Upper lobe of left lung (tissue), 6 donors: Measurements from ENCODE around the gene APOA4. TPM values are rescaled to one million over a fixed set of nuclear protein-coding genes. Genes with fewer than 3 reads are reported as not detected.

Experiments used
- ATAC-seq, 2 donors: fragments of 200-7000 bp; cut with Tn5 transposase; one replicate each; pipeline ENCODE4 v1.9.1; 2022; ENCODE audit warnings: mild to moderate bottlenecking in 2 of 2, moderate library complexity in 2 of 2; ENCODE audit not compliant: low FRiP score in 2 of 2
- DNase-seq, 2 donors: peaks; one replicate each; pipeline ENCODE4 v3.0.0-alpha.2; 2019 to 2020
- H3K27ac ChIP-seq, 4 donors: fragments of 200-600 bp; sonication (generic); one replicate each; pipeline ENCODE4 v1.5.1; 2016 to 2019
- H3K27me3 ChIP-seq, 4 donors: fragments of 200-600 bp; sonication (generic); one replicate each; pipeline ENCODE4 v1.5.1; 2017 to 2019
- H3K36me3 ChIP-seq, 4 donors: fragments of 200-600 bp; sonication (generic); one replicate each; pipeline ENCODE4 v1.5.1; 2016 to 2019
- H3K4me1 ChIP-seq, 4 donors: fragments of 200-600 bp; sonication (generic); one replicate each; pipeline ENCODE4 v1.5.1; 2018 to 2019
- H3K4me3 ChIP-seq, 4 donors: fragments of 200-600 bp; sonication (generic); one replicate each; pipeline ENCODE4 v1.5.1; 2017 to 2019; ENCODE audit warnings: mild to moderate bottlenecking in 2 of 4, moderate library complexity in 1 of 4
- H3K9me3 ChIP-seq, 4 donors: fragments of 200-600 bp; sonication (generic); one replicate each; pipeline ENCODE4 v1.5.1; 2018 to 2019
- EP300 ChIP-seq, 4 donors: sonication (generic); formaldehyde crosslinking; IDR thresholded peaks; one replicate each; pipeline ENCODE4 v1.5.1; 2017; ENCODE audit warnings: antibody characterized with exemption in 4 of 4, control low read depth in 2 of 4
- POLR2A ChIP-seq, 4 donors: fragments of 450-650 bp; IDR thresholded peaks; one replicate each; pipeline ENCODE4 v1.5.1; 2016 to 2017; ENCODE audit warnings: antibody characterized with exemption in 4 of 4, mild to moderate bottlenecking in 2 of 4
- POLR2AphosphoS5 ChIP-seq, 2 donors: sonication (generic); formaldehyde crosslinking; IDR thresholded peaks; one replicate each; pipeline ENCODE4 v1.5.1; 2017; ENCODE audit warnings: antibody characterized with exemption in 2 of 2
- WGBS, 2 donors: methylation state at CpG; one replicate each; pipeline ENCODE4 v1.1.5; 2017 to 2018; 5-methylcytosine and 5-hydroxymethylcytosine counted together
- total RNA-seq, 6 donors: library from RNA; depleted of rRNA in 4 of 6; stranded (reverse); fragments of >200 nt in 4 of 6; gene quantifications; one replicate each; pipeline versions ENCODE4 v1.1.0 to v1.2.1, GENCODE V29; 2016 to 2021
- TF ChIP-seq, protein P1 (sequence below), 6 experiments: fragments of 450-650 bp in 4 of 6; fragments of 200-600 bp in 2 of 6; sonication (generic) in 2 of 6; IDR thresholded peaks; one replicate each; pipeline ENCODE4 v1.5.1; 2016 to 2019; ENCODE audit warnings: antibody characterized with exemption in 6 of 6
- donor health status: DM: no; HTN: no; CAD: no; lungs with moderate emphysema.
- donor health status: DM: no; HTN: yes; CAD: no; lungs with severe emphysema.

The APOA4 gene
- total RNA-seq, 6 donors from 2014 or later = not detected

GRCh38 chr11:116786966-116787365 is 36.1 kb downstream of the APOA4 start:
- DNase-seq = no peak
- peak overlapping the region in 2 of 4 donors; percentile 92 to 95 for H3K27ac ChIP-seq
- 65 to 68% methylated on average over 5 of the region's 5 CpGs for WGBS, 2 donors

GRCh38 chr11:116786326-116786725 is 36.8 kb downstream of the APOA4 start:
- DNase-seq (no peak), ATAC-seq (no peak)
- Histone ChIP-seq H3K4me1 (peaks cover 12 to 34% (median 20%) of the 10 kb centered on the region in 4 donors), H3K4me3 (no peak overlapping the region), H3K36me3 (peaks cover 34 to 55% (median 49%) of the 10 kb centered on the region in 4 donors), H3K9me3 (no peaks in the 10 kb centered on the region), H3K27me3 (no peaks in the 10 kb centered on the region), H3K27ac (no peak overlapping the region)
- 88 to 100% methylated on average over 2 of the region's 2 CpGs for WGBS, 2 donors
- TF ChIP-seq, protein P1, sequence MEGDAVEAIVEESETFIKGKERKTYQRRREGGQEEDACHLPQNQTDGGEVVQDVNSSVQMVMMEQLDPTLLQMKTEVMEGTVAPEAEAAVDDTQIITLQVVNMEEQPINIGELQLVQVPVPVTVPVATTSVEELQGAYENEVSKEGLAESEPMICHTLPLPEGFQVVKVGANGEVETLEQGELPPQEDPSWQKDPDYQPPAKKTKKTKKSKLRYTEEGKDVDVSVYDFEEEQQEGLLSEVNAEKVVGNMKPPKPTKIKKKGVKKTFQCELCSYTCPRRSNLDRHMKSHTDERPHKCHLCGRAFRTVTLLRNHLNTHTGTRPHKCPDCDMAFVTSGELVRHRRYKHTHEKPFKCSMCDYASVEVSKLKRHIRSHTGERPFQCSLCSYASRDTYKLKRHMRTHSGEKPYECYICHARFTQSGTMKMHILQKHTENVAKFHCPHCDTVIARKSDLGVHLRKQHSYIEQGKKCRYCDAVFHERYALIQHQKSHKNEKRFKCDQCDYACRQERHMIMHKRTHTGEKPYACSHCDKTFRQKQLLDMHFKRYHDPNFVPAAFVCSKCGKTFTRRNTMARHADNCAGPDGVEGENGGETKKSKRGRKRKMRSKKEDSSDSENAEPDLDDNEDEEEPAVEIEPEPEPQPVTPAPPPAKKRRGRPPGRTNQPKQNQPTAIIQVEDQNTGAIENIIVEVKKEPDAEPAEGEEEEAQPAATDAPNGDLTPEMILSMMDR (IDR thresholded peaks at IDR 0.05) = no peak
- no peak for TF ChIP-seq EP300 (IDR thresholded peaks at IDR 0.05)
- no peak for TF ChIP-seq POLR2AphosphoS5 (IDR thresholded peaks at IDR 0.05)
- no peak for TF ChIP-seq POLR2A (IDR thresholded peaks at IDR 0.05)

More at GRCh38 chr11:116786966-116787365, 36.1 kb downstream of the APOA4 start:
- Histone ChIP-seq H3K27me3 (no peaks in the 10 kb centered on the region), H3K9me3 (no peaks in the 10 kb centered on the region), H3K4me1 (peaks cover 17 to 40% (median 23%) of the 10 kb centered on the region in 4 donors), H3K36me3 (peaks cover 31 to 49% (median 43%) of the 10 kb centered on the region in 4 donors), H3K4me3 (peak overlapping the region; percentile 79 to 99 (median 97))
- ATAC-seq = no peak
- no peak for TF ChIP-seq POLR2A (IDR thresholded peaks at IDR 0.05)
- TF ChIP-seq, protein P1 (IDR thresholded peaks at IDR 0.05) = no peak
- TF ChIP-seq EP300 (IDR thresholded peaks at IDR 0.05) = no peak
- TF ChIP-seq POLR2AphosphoS5 (IDR thresholded peaks at IDR 0.05) = no peak

- H3K27me3 ChIP-seq = no peaks in the 10 kb centered on the region
- WGBS, 2 donors = 89 to 91% methylated on average over 4 of the region's 4 CpGs
- H3K9me3 ChIP-seq = no peaks in the 10 kb centered on the region
- H3K4me1 ChIP-seq = peaks cover 9 to 18% (median 10%) of the 10 kb centered on the region in 4 donors
- H3K27ac ChIP-seq = no peak overlapping the region
- H3K36me3 ChIP-seq = peaks cover 50 to 91% (median 76%) of the 10 kb centered on the region in 4 donors
- TF ChIP-seq EP300 (IDR thresholded peaks at IDR 0.05) (no peak), POLR2AphosphoS5 (IDR thresholded peaks at IDR 0.05) (no peak)
- DNase-seq (no peak), ATAC-seq (no peak)
- no peak overlapping the region for H3K4me3 ChIP-seq
These were observed 40.4 kb downstream of the APOA4 start for GRCh38 chr11:116782728-116783127.

GRCh38 chr11:116778556-116778955 is 44.5 kb downstream of the APOA4 start:
- no peak overlapping the region for H3K27ac ChIP-seq
- no peak for DNase-seq
- 98 to 99% methylated on average over 4 of the region's 4 CpGs for WGBS, 2 donors
- H3K9me3 ChIP-seq = no peaks in the 10 kb centered on the region
- H3K36me3 ChIP-seq = peaks cover 33 to 71% (median 49%) of the 10 kb centered on the region in 4 donors
- H3K4me1 ChIP-seq = peaks cover 0 to 7% (median 2%) of the 10 kb centered on the region in 4 donors
- no peaks in the 10 kb centered on the region for H3K27me3 ChIP-seq
- no peak for ATAC-seq
- H3K4me3 ChIP-seq = no peak overlapping the region
- no peak for TF ChIP-seq POLR2AphosphoS5 (IDR thresholded peaks at IDR 0.05)
- TF ChIP-seq EP300 (IDR thresholded peaks at IDR 0.05) = no peak
- no peak for TF ChIP-seq POLR2A (IDR thresholded peaks at IDR 0.05)
- TF ChIP-seq, protein P1 (IDR thresholded peaks at IDR 0.05) = no peak

DNA sequence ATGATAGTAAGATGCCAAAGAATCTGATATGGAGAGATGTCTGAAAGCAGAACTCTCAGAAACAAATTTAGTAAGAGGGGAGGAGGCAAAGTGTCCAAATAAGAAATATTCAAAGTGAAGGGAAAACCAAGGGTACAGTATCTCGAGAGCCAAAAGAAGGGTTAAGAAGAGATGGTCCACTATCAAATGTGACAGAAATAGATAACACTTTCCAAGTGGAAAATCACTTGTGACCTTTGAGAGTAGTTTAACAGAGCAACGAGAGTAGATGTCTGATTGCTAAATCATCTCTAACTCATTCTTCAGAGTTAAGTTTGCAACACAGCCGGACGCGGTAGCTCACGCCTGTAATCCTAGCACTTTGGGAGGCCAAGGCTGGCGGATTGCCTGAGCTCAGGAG is 46.0 kb downstream of the APOA4 start:
- DNase-seq (no peak), ATAC-seq (no peak)
- Histone ChIP-seq H3K9me3 (no peaks in the 10 kb centered on the region), H3K27me3 (no peaks in the 10 kb centered on the region), H3K4me1 (peaks cover 0 to 10% (median 5%) of the 10 kb centered on the region in 4 donors), H3K27ac (no peak overlapping the region), H3K36me3 (peaks cover 20 to 56% (median 34%) of the 10 kb centered on the region in 4 donors), H3K4me3 (no peak overlapping the region)
- 71 to 77% methylated on average over 7 of the region's 7 CpGs for WGBS, 2 donors
- TF ChIP-seq, protein P1 (IDR thresholded peaks at IDR 0.05) = no peak
- TF ChIP-seq POLR2A (IDR thresholded peaks at IDR 0.05) (no peak), POLR2AphosphoS5 (IDR thresholded peaks at IDR 0.05) (no peak), EP300 (IDR thresholded peaks at IDR 0.05) (no peak)
